ENCODE measurements around the gene ZNF597. TPM values are rescaled to one million over a fixed set of nuclear protein-coding genes. Genes with fewer than 3 reads are reported as not detected.

Gene ZNF597
- total and polyA plus RNA-seq, 10 of the 15 experiments (the other 5 are each of a cell fraction or from before 2014, with no cell fraction given), result 0.80 to 2.8 (median 2.0) TPM

DNA sequence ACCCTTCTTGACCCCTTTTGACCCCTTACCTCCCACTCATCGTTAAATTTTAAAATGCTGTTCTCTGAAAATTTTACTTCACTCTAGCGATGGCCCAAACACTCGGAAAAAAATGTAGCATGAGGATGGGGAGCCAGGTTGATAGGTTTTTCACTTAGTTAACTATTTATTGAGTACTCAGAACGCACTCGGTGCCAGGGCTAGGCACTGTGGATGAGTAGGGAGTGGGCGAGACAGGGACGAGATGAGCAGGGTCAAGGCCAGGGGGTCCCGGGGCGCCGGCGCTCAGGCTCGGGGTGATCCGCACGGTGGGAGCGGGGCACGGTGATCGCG, 42.9 kb downstream of the ZNF597 start:
- peaks cover 23% of the 10 kb centered on the region for H3K9me3 ChIP-seq (replicated peaks; ENCODE audit: control insufficient read depth, insufficient read depth, low read length)
- ATAC-seq (no peak), FAIRE-seq (no peak), DNase-seq (ENCODE audit: low read depth, low spot score) (no peak)
- no peaks in the 10 kb centered on the region for H3K27me3 ChIP-seq (replicated peaks in 1 of 2; ENCODE audit: control insufficient read depth in 2 of 2, insufficient read depth in 2 of 2, low read length in 1 of 2)
- TF ChIP-seq NR2F1 (conservative IDR thresholded peaks at IDR 0.05), result peak; percentile 66
- 0 out of 2 replicates have a peak, but pooled peaks have one; percentile 2 for TF ChIP-seq RUNX3 (IDR thresholded peaks at IDR 0.05; ENCODE audit: low read length)
- TF ChIP-seq BCL3 (IDR thresholded peaks at IDR 0.05; ENCODE audit: borderline replicate concordance, insufficient read depth, low read depth, low read length, poor library complexity, severe bottlenecking), result no peak
- 0 out of 2 replicates have a peak, but pooled peaks have one; percentile 3 for TF ChIP-seq SMARCA5 (IDR thresholded peaks at IDR 0.05)
- no peak for TF ChIP-seq SUPT20H (IDR thresholded peaks at IDR 0.05; ENCODE audit: borderline replicate concordance, control insufficient read depth, low read depth, low read length)
- TF ChIP-seq EED (IDR thresholded peaks at IDR 0.05; ENCODE audit: low read depth), result no peak
- H4K20me1 ChIP-seq (ENCODE audit: control insufficient read depth, insufficient read depth), result no peaks in the 10 kb centered on the region
- ChIA-PET SMC1A (ENCODE audit: uncharacterized antibody, unreplicated experiment) (interaction anchor here (0.8 to 2.6 kb wide), 7 partner anchors 9 to 136 kb away, joined by 3 to 11 read pairs (median 3); partner anchors contain the start of genes NAA60 and ZNF597), POLR2A (interaction anchor here (0.6 to 2.0 kb wide), 8 partner anchors 8 to 136 kb away, joined by 3 to 9 read pairs (median 3); partner anchors contain the start of genes NAA60 and ZNF597), RAD21 (ENCODE audit: unreplicated experiment) (interaction anchor here (0.7 to 1.9 kb wide), 4 partner anchors 43 to 118 kb away, joined by 4 to 6 read pairs (median 4); partner anchors contain the start of genes NAA60, ZNF263 and ZNF597), CTCF (interaction anchor here (0.5 to 2.0 kb wide), 6 partner anchors 17 to 249 kb away, joined by 3 to 4 read pairs (median 4); partner anchors contain the start of genes NAA60 and ZNF263)
- peak overlapping the region; percentile 93 for H3K4me3 ChIP-seq
- H3K4me2 ChIP-seq (ENCODE audit: control insufficient read depth, insufficient read depth), result peak overlapping the region; percentile 80
- peaks cover 13% of the 10 kb centered on the region for H3K79me2 ChIP-seq (ENCODE audit: control insufficient read depth, insufficient read depth, low read length)
- peaks cover 4% of the 10 kb centered on the region; the same call in 1 of the 2 replicates for H3K4me1 ChIP-seq (ENCODE audit: control insufficient read depth, insufficient read depth, low read length)
- WGBS (ENCODE audit: insufficient coverage, insufficient replicate concordance, low lambda C conversion rate, missing lambda C conversion rate), result 1% methylated on average over 18 of the region's 18 CpGs
- TSS peak; percentile 77 for BruUV-seq (replicated peaks)
- intact Hi-C loops (cut with micrococcal nuclease; ENCODE audit: unreplicated experiment) (loop anchor here (10.0 kb wide), 2 partner anchors 104 to 116 kb away; partner anchors contain the start of genes CLUAP1 and ZNF263), in situ Hi-C loops (cut with MboI) (no loop called here)
- H3K36me3 ChIP-seq (ENCODE audit: control insufficient read depth in 2 of 2, insufficient read depth in 2 of 2, low read length in 1 of 2), result peaks cover 0 to 18% of the 10 kb centered on the region in 2 experiments; a peak in 2 of 4 replicates
- H3K27ac ChIP-seq (ENCODE audit: control insufficient read depth, insufficient read depth), result peak overlapping the region; percentile 71
- H2AFZ ChIP-seq (ENCODE audit: control insufficient read depth, low read depth, low read length), result peak overlapping the region; percentile 67
- H3K9ac ChIP-seq (ENCODE audit: control insufficient read depth, insufficient read depth, low read length), result peak overlapping the region; percentile 77
